Peyer's patch (tissue), 4 donors: Measurements from ENCODE around the gene NOCT. TPM values are rescaled to one million over a fixed set of nuclear protein-coding genes. Genes with fewer than 3 reads are reported as not detected.

Experiments
- DNase-seq, 3 donors: peaks; one replicate each; pipeline ENCODE4 v3.0.0-alpha.2; 2017 to 2019
- H3K27ac ChIP-seq, 4 donors: fragments of 200-600 bp; sonication (generic); one replicate each; pipeline ENCODE4 v1.5.1; 2016 to 2019
- H3K27me3 ChIP-seq, 2 donors: fragments of 200-600 bp; sonication (generic); one replicate each; pipeline ENCODE4 v1.5.1; 2019
- H3K36me3 ChIP-seq, 3 donors: fragments of 200-600 bp; sonication (generic); one replicate each; pipeline ENCODE4 v1.5.1; 2016 to 2019
- H3K4me1 ChIP-seq, 4 donors: fragments of 200-600 bp; sonication (generic); one replicate each; pipeline ENCODE4 v1.5.1; 2016 to 2019
- H3K4me3 ChIP-seq, 4 donors: fragments of 200-600 bp; sonication (generic); 1 replicate in 3 of 4; 2 replicates in 1 of 4; pipeline ENCODE4 v1.5.1; 2016 to 2019; ENCODE audit warnings: mild to moderate bottlenecking in 1 of 4
- H3K9me3 ChIP-seq, 4 donors: fragments of 200-600 bp; sonication (generic); one replicate each; pipeline ENCODE4 v1.5.1; 2016 to 2019; ENCODE audit warnings: mild to moderate bottlenecking in 1 of 4
- POLR2A ChIP-seq, 2 donors: fragments of 450-650 bp; IDR thresholded peaks; one replicate each; pipeline ENCODE4 v1.5.1; 2017; ENCODE audit warnings: antibody characterized with exemption in 2 of 2, mild to moderate bottlenecking in 2 of 2, moderate library complexity in 2 of 2
- total RNA-seq, 4 donors: library from RNA; depleted of rRNA; stranded (reverse); fragments of >200 nt; gene quantifications; one replicate each; pipeline ENCODE4 v1.1.0, GENCODE V29; 2016
- TF ChIP-seq, protein P1 (sequence below), 6 experiments: fragments of 450-650 bp in 4 of 6; fragments of 200-600 bp in 2 of 6; sonication (generic) in 1 of 6; IDR thresholded peaks; one replicate each; pipeline ENCODE4 v1.5.1; 2017 to 2019; ENCODE audit warnings: antibody characterized with exemption in 6 of 6, mild to moderate bottlenecking in 3 of 6, moderate library complexity in 1 of 6

Gene NOCT
- total RNA-seq, 4 donors from 2014 or later: 5.4 to 26.4 (median 11.0) TPM

- DNase-seq: no peak
- H3K36me3 ChIP-seq: peaks cover 0 to 31% (median 0%) of the 10 kb centered on the region in 3 donors
Observed at GRCh38 chr4:139042981-139043460, 27.4 kb downstream of the NOCT start.

GRCh38 chr4:139044291-139044690, 28.7 kb downstream of the NOCT start:
- Histone ChIP-seq H3K36me3 (peaks cover 0 to 32% (median 0%) of the 10 kb centered on the region in 3 donors), H3K27ac (no peak overlapping the region), H3K27me3 (no peaks in the 10 kb centered on the region), H3K4me3 (no peak overlapping the region), H3K9me3 (no peaks in the 10 kb centered on the region), H3K4me1 (no peaks in the 10 kb centered on the region)
- no peak for TF ChIP-seq POLR2A (IDR thresholded peaks at IDR 0.05)
- TF ChIP-seq, protein P1, sequence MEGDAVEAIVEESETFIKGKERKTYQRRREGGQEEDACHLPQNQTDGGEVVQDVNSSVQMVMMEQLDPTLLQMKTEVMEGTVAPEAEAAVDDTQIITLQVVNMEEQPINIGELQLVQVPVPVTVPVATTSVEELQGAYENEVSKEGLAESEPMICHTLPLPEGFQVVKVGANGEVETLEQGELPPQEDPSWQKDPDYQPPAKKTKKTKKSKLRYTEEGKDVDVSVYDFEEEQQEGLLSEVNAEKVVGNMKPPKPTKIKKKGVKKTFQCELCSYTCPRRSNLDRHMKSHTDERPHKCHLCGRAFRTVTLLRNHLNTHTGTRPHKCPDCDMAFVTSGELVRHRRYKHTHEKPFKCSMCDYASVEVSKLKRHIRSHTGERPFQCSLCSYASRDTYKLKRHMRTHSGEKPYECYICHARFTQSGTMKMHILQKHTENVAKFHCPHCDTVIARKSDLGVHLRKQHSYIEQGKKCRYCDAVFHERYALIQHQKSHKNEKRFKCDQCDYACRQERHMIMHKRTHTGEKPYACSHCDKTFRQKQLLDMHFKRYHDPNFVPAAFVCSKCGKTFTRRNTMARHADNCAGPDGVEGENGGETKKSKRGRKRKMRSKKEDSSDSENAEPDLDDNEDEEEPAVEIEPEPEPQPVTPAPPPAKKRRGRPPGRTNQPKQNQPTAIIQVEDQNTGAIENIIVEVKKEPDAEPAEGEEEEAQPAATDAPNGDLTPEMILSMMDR (IDR thresholded peaks at IDR 0.05): no peak
- no peak for DNase-seq

More at GRCh38 chr4:139042981-139043460, 27.4 kb downstream of the NOCT start:
- Histone ChIP-seq H3K27me3 (no peaks in the 10 kb centered on the region), H3K4me3 (no peak overlapping the region), H3K9me3 (no peaks in the 10 kb centered on the region), H3K27ac (no peak overlapping the region), H3K4me1 (no peaks in the 10 kb centered on the region)
- TF ChIP-seq POLR2A (IDR thresholded peaks at IDR 0.05): no peak
- TF ChIP-seq, protein P1 (IDR thresholded peaks at IDR 0.05): no peak

- Histone ChIP-seq H3K27me3 (no peaks in the 10 kb centered on the region), H3K4me1 (no peaks in the 10 kb centered on the region), H3K27ac (no peak overlapping the region), H3K9me3 (no peaks in the 10 kb centered on the region), H3K4me3 (no peak overlapping the region), H3K36me3 (peaks cover 0 to 51% (median 0%) of the 10 kb centered on the region in 3 donors)
- no peak for DNase-seq
- TF ChIP-seq, protein P1 (IDR thresholded peaks at IDR 0.05): no peak
- TF ChIP-seq POLR2A (IDR thresholded peaks at IDR 0.05): no peak
Observed at GRCh38 chr4:139048026-139048425, 32.4 kb downstream of the NOCT start.

DNA sequence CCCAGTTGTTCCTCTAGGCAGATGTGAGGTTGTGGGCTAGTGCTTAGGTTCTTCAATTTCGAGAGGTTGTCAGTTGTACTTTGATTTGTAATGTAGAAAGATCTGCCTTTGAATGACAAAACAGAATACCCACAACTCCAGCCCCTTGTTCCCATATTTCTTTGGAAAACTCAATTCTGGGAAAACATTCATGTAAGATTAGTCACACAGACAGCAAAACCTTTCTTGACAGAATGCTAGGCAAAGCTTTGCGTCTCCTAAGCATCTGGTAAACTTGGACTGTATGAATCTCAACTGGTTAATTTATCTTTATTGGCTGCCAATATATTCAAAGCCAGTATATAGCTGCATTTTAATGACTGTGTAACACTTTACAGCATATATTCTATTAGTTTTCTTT, 34.9 kb downstream of the NOCT start:
- H3K4me3 ChIP-seq: no peak overlapping the region
- no peak for DNase-seq
- no peak overlapping the region for H3K27ac ChIP-seq
- no peaks in the 10 kb centered on the region for H3K9me3 ChIP-seq
- no peaks in the 10 kb centered on the region for H3K4me1 ChIP-seq
- H3K27me3 ChIP-seq: no peaks in the 10 kb centered on the region
- TF ChIP-seq, protein P1 (IDR thresholded peaks at IDR 0.05): no peak
- no peak for TF ChIP-seq POLR2A (IDR thresholded peaks at IDR 0.05)
- peaks cover 0 to 66% (median 0%) of the 10 kb centered on the region in 3 donors for H3K36me3 ChIP-seq

GRCh38 chr4:139053909-139054308, 38.3 kb downstream of the NOCT start:
- H3K4me3 ChIP-seq: no peak overlapping the region
- H3K4me1 ChIP-seq: no peaks in the 10 kb centered on the region
- TF ChIP-seq, protein P1 (IDR thresholded peaks at IDR 0.05): no peak
- no peak for TF ChIP-seq POLR2A (IDR thresholded peaks at IDR 0.05)
- H3K36me3 ChIP-seq: peaks cover 0 to 71% (median 0%) of the 10 kb centered on the region in 3 donors
- H3K27ac ChIP-seq: no peak overlapping the region
- H3K9me3 ChIP-seq: no peaks in the 10 kb centered on the region
- H3K27me3 ChIP-seq: no peaks in the 10 kb centered on the region
- no peak for DNase-seq
